ENCODE measurements around the gene GSG1L2.

GSG1L2 gene

GRCh38 chr17:9825641-9826150 lies 3.8 kb upstream of the GSG1L2 start, which contains the start of gene GLP2R:
Gene GLP2R (plus strand): TSS chr17:9825924. CDS start chr17:9826064, 140 bp downstream.
- in situ Hi-C loops (cut with MboI; ENCODE audit: low sequenced_read_pairs), result no loop called here

DNA sequence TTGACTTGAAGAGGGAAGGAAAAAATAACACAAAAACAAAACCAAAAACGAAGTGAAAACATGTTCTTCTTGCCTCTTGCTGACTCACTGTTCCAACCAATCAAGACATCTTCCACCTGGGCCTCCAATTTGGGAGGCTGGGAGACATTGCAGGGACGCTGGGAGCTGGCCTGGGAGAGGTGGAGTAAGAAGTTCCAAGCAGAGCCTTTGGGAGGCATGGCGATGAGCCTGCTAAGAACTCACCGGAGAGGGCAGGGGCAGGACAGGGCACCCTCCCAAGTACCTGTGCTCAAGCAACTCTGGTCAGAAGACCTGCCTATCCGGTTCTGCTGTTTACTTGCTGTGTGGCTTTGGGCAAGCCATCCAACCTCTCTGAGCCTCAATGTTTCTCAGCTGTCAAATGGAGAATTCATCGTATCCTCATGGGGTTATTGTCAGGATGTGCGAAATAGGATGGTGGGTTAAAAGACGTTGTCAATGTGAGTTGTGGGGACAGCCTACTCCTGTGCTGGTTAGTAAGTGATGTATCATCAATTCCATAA lies 3.0 kb upstream of the GSG1L2 start:
- in situ Hi-C loops (cut with MboI; ENCODE audit: low sequenced_read_pairs), result no loop called here

GRCh38 chr17:9824094-9824493 lies 2.2 kb upstream of the GSG1L2 start:
- in situ Hi-C loops (cut with MboI; ENCODE audit: low sequenced_read_pairs), result no loop called here

DNA sequence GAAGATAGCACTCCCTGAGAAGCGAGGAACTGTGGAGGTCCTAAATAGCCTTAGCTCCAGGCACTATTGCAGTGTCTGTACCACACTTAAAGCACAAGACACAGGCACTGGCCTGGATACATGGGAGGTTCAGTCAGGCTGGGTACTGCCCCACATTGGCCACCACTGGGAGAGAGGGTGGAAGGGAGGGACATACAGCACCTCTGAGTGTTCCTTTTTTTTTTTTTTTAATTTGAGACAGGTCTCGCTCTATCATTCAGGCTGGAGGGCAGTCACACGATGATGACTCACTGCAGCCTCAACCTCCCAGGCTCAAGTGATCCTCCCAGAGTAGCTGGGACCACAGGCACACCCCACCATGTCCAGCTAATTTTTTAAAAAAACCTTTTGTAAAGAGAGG lies 1.4 kb downstream of the GSG1L2 start:
- in situ Hi-C loops (cut with MboI; ENCODE audit: low sequenced_read_pairs), result no loop called here

DNA sequence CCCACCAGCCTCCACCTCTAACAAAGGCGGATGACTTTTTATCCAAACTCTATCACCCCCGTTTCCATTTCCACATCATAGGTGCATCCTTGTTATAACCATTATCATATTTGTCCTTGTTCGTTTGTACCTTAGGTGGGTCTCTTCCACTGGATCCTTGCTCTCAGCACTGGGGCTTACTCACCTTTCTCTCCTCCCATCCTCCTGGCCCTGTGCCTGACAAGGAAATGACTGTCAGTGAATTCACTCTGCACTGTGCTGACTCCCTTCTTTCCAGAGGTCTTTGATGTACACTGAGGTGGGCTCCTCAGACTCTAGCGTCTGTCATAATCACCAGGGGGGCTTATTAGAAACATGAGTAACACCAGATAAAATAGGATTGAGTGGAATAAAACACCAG lies 3.1 kb downstream of the GSG1L2 start:
- in situ Hi-C loops (cut with MboI; ENCODE audit: low sequenced_read_pairs), result no loop called here

DNA sequence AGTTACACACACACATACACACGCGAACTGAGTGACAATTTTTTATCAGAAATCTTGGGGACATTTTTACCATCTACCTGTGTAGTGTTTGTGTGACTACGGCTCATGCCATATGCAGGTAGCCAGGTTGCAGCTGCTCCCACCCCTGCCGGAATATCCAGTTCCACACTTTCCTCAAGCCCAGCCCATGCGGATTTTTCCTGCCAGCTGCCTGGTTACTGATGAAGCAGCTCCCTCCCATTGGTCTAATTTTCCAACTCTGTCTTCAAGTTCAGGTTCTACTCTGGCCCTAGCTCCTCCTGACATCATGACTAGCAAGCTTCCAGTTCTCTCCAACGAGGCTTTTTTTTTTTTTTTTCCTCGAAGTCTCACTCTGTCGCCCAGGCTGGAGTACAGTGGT lies 4.8 kb downstream of the GSG1L2 start:
- in situ Hi-C loops (cut with MboI; ENCODE audit: low sequenced_read_pairs), result no loop called here

DNA sequence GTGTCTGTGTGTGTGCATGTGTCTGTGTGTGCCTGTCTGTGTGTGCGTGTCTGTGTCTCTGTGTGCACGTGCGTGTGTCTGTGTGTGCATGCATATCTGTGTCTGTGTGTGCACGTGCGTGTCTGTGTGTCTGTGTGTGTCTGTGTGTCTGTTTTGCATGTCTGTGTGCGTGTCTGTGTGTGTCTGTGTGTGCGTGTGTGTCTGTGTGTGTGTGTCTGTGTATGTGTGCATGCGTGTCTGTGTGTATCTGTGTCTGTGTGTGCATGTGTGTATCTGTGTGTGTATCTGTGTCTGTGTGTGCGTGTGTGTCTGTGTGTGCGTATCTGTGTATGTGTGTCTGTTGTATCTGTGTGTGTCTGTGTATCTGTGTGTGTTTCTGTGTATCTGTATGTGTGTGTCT lies 5.4 kb downstream of the GSG1L2 start:
- in situ Hi-C loops (cut with MboI; ENCODE audit: low sequenced_read_pairs), result no loop called here

DNA sequence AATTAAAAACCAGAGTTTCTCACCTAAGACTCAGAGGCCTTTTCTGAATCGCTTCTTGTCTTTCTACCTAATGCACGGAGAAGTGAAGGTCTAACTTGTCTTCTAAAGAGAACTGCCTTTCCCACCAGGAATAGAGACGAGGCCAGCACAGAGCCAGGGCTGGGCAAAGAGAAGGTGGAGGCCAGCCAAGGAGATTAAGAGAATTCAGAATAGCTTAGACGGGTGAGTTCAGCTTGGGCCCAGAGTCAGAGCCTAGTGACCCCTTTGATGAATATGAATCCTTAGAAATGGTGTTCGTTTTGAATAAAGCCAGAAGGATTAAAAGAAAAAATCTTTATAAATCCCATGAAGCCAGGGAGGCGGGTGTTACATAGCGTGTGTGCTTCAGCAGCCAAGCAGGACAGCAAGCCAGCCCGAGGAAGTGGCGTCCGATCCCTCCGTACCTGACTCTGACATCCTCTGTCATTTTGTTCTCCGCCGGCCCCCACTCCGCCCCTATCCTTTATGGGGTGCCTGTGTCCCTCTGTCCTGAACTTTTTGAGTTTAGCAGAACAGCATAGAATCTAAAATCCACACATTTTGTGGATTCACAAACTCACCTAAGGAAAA lies 7.4 kb downstream of the GSG1L2 start:
- in situ Hi-C loops (cut with MboI; ENCODE audit: low sequenced_read_pairs), result no loop called here

GRCh38 chr17:9813166-9813565 lies 8.7 kb downstream of the GSG1L2 start:
- in situ Hi-C loops (cut with MboI; ENCODE audit: low sequenced_read_pairs), result no loop called here

DNA sequence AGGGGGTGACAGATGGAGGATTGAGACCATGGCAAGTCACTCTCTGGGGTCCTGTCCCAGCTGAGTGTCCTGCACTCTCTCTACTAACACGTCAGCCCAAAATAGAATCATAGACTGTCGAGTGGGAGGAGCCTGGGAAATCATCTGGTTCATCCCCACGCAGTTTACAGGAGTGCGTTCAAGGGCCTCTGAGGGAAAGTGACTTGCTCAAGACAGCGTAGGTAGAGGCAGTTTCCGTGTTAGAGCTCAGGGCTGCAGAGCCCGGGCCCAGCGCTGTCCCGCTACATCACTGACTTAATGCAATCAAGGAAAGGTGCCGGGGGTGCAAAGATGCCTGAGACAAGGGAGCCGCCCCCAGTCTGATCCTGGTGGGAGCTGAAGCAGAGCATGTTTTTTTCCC lies 10.3 kb downstream of the GSG1L2 start:
- in situ Hi-C loops (cut with MboI; ENCODE audit: low sequenced_read_pairs), result no loop called here

- in situ Hi-C loops (cut with MboI; ENCODE audit: low sequenced_read_pairs), result no loop called here
Measured at GRCh38 chr17:9811086-9811485, 10.8 kb downstream of the GSG1L2 start.

- in situ Hi-C loops (cut with MboI; ENCODE audit: low sequenced_read_pairs), result no loop called here
Measured at GRCh38 chr17:9810100-9810949, 11.6 kb downstream of the GSG1L2 start.

DNA sequence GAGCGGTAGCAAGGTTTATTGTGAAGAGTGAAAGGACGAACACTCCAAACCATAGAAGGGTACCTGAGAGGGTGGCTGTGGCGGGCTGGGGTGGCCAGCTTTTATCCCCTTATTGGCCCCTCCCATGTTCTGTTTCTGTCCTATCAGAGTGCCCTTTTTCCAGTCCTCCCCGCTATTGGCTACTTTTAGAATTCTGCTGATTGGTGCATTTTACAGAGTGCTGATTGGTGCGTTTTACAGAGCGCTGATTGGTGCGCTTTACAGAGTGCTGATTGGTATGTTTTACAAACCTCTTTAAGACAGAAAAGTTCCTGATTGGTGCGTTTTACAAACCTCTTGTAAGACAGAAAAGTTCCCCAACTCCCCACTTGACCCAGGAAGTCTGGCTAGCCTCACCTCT lies 12.5 kb downstream of the GSG1L2 start:
- in situ Hi-C loops (cut with MboI; ENCODE audit: low sequenced_read_pairs), result no loop called here

DNA sequence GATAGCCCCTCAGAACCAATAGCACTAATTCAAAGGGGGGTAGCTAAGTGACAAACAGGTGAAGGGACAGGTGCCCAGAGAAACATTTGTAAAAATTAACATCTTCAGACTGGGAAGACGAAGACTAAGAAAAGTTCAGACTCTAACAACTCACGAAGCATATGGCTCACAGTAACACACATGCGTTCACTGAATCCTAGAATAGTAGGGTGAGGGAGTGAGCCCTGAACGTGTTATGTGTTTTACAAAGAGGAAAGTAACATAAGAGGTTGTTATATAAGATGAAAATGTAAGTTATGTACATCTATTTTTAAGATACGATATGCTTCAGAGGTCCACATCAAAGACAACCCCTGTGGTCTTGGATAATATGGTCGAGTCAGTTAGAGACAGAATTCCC lies 15.2 kb downstream of the GSG1L2 start:
- in situ Hi-C loops (cut with MboI; ENCODE audit: low sequenced_read_pairs), result no loop called here

- in situ Hi-C loops (cut with MboI; ENCODE audit: low sequenced_read_pairs), result no loop called here
Measured at GRCh38 chr17:9805769-9806168, 16.1 kb downstream of the GSG1L2 start.

DNA sequence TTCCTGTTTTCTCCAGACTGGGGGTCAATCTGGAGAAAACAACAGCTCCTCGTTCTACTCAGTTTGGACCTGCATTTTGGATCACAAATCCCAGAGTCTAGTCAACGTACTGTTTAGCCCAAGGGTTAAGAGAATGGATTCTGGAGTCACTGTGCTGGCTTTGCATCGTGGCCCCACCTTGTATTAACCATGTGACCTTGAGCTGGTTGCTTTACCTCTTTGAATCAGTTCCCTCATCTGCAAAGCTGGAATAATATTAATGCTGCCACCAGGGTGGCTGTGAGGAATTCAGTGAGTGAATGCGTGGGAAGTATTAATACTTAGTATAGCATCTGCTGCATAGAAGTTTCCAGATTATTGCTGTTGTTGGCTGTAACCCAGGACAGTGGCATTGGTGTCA lies 19.2 kb downstream of the GSG1L2 start:
- in situ Hi-C loops (cut with MboI; ENCODE audit: low sequenced_read_pairs), result no loop called here

DNA sequence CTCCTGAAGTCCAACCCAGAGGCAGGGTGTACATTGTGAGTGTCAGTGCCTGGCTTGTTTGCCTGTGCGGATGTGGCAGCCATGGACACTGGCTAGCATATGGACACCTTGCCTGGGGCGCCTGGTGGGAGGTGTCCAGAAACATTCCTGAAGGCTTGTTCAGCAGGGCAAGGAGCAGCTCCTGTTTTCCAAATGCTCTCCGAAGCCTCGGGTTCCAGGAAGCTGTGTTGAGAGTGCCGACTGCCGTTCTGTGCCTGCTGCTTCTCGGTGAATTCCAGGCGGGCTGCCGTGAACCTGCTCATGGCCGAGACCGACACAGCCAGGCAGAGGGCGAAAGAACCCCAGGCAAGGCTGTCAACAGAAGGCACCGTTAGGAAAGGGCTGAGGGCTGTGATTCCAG lies 19.6 kb downstream of the GSG1L2 start:
- in situ Hi-C loops (cut with MboI; ENCODE audit: low sequenced_read_pairs), result no loop called here

DNA sequence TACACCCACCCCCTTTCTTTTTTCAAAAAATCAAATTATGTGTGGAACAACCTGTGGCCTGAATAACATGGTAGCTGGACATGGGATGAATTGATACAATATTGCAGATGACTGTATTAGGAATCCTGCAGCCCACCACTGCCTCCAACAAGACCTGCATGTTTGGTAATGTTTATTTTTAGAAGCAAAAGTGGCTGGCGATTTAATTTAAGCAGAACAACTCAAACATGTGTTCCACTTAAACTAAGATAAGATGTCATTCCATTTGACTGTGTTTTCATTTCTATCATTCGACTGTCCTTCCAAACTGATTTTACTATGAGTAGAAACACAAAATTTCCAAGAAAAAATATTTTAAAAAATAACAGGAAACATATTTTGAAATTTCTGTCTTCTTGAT lies 20.4 kb downstream of the GSG1L2 start:
- in situ Hi-C loops (cut with MboI; ENCODE audit: low sequenced_read_pairs), result no loop called here

DNA sequence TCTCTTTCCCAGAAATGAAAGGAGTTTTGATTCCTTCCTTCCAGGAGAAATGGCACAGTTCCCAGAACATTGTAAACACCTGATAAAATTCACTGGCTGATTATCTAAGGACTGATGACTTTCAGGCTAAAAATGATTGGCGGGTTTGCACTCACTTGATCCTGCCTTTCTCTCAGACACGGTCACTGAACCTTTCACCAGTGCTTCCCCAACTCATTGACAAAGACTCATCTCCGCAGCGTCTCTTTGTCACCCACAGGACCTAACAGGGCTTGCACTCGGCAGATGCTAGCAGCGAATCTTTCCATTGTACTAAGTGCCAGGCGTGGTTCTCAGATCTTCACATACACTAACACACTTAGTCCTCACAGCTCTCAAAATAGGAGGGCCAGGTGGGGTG lies 23.2 kb downstream of the GSG1L2 start:
- in situ Hi-C loops (cut with MboI; ENCODE audit: low sequenced_read_pairs), result no loop called here

DNA sequence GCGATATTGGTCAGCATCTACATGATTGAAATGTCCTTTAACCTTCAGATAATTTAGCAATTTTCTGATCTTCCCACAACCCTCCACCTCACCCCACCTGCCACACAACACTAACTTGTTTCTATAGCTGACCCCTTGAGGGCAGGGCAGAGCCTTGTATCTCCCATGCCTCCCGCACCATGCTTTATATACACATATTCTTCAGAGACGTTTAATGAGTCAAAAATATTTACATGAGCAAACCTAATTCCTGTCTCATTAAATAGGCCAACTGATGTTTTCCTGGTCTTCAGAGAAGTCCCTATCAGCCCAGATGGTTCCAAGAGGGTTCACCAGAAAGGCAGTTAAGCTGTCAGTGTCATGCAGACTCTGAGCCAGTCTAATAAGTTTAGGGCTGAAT lies 23.9 kb downstream of the GSG1L2 start:
- in situ Hi-C loops (cut with MboI; ENCODE audit: low sequenced_read_pairs), result no loop called here

DNA sequence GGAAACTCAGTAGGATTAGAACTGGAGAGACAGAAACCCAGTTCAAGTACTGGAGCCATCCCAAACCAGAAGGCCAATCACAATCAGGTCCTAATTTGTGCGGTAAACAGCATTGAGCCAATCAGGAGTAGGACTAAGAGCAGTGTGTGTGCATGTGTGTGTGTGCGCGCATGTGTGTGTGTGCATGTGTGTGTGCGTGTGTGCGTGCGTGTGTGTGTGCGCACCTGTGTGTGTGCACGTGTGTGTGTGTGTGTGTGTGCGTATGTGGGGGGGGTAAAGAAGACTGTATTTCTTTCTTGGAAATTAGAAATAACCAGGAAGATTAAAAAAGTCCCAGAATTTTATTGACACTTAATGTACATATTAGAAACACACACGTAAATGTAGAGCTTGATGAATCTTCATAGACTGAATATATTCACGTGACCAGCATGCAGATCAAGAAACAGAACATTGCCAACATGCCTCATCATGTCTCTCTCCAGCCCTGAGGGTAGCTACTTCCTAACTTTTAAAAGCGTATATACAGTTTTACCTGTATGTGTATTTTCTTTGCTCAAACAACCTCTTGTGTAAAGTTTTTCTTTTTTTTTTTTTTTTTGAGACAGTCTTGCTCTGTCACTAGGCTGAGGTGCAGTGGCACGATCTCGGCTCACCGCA lies 29.6 kb downstream of the GSG1L2 start:
- in situ Hi-C loops (cut with MboI; ENCODE audit: low sequenced_read_pairs), result no loop called here

Data from hTERT RPE-1 (cell line).